K562 (cell line): ENCODE measurements around the gene UBR4. TPM values are rescaled to one million over a fixed set of nuclear protein-coding genes. Genes with fewer than 3 reads are reported as not detected.
A peak's percentile ranks its signal among the peaks of the same experiment; 100 is the strongest.

Experiments used
- BRF2 ChIP-seq: IDR thresholded peaks from 3 replicates; pipeline ENCODE4 v1.6.1; 2011; ENCODE audit warnings: borderline replicate concordance, mild to moderate bottlenecking; ENCODE audit not compliant: insufficient read length, insufficient read depth
- CBX1 ChIP-seq: sonication (generic); IDR thresholded peaks from 2 replicates; pipeline ENCODE4 v1.6.1; 2016; ENCODE audit warnings: antibody characterized with exemption, low read depth, mild to moderate bottlenecking
- CBX5 ChIP-seq: IDR thresholded peaks from 2 replicates; pipeline ENCODE4 v1.6.1; 2014; ENCODE audit warnings: low read depth, borderline replicate concordance
- FOXP1 ChIP-seq: sonication (generic); formaldehyde crosslinking; IDR thresholded peaks from 2 replicates; pipeline ENCODE4 v1.8.0; 2022; ENCODE audit warnings: mild to moderate bottlenecking, missing genetic modification reagents
- HBP1 ChIP-seq: fragments of 450-650 bp; formaldehyde crosslinking; IDR thresholded peaks from 2 replicates; pipeline ENCODE4 v1.4.0; 2022; ENCODE audit warnings: missing genetic modification characterization
- HDAC3 ChIP-seq: fragments of 450-650 bp; IDR thresholded peaks from 2 replicates; pipeline ENCODE4 v1.6.1; 2018; ENCODE audit warnings: borderline replicate concordance, mild to moderate bottlenecking, moderate library complexity; ENCODE audit not compliant: partially characterized antibody
- HMG20A ChIP-seq: fragments of 450-650 bp; formaldehyde crosslinking; conservative IDR thresholded peaks from 2 replicates; pipeline ENCODE4 v1.4.0; 2020; ENCODE audit warnings: mild to moderate bottlenecking, mixed read lengths
- MEF2A ChIP-seq: IDR thresholded peaks from 2 replicates; pipeline ENCODE4 v1.6.1; 2011; ENCODE audit warnings: low read depth, mild to moderate bottlenecking, low read length, moderate library complexity; ENCODE audit not compliant: control insufficient read depth
- NCOA1 ChIP-seq: fragments of 450-650 bp; IDR thresholded peaks from 2 replicates; pipeline ENCODE4 v1.6.1; 2016; ENCODE audit warnings: low read depth
- NFATC3 ChIP-seq: fragments of 450-650 bp; IDR thresholded peaks from 2 replicates; pipeline ENCODE4 v1.6.1; 2017; ENCODE audit warnings: mild to moderate bottlenecking
- NUFIP1 ChIP-seq: fragments of 450-650 bp; IDR thresholded peaks from 2 replicates; pipeline ENCODE4 v1.6.1; 2018; ENCODE audit not compliant: partially characterized antibody
- POLR3G ChIP-seq: IDR thresholded peaks from 2 replicates; pipeline ENCODE4 v1.6.1; 2011; ENCODE audit not compliant: insufficient read length, insufficient replicate concordance; ENCODE audit errors: extremely low read depth
- RBM39 ChIP-seq: fragments of 200-400 bp; formaldehyde crosslinking; optimal IDR thresholded peaks from 2 replicates; pipeline ENCODE3; 2018; ENCODE audit warnings: low read depth, low read length
- XRCC3 ChIP-seq: fragments of 450-650 bp; IDR thresholded peaks from 2 replicates; pipeline ENCODE4 v1.6.1; 2017; ENCODE audit warnings: mild to moderate bottlenecking, moderate library complexity
- YY1 ChIP-seq, 3 experiments: IDR thresholded peaks; 2 replicates each; pipeline ENCODE4 v1.6.1; 2011; ENCODE audit warnings: low read length in 2 of 3, mild to moderate bottlenecking in 2 of 3, moderate library complexity in 2 of 3, borderline replicate concordance in 1 of 3, control low read depth in 1 of 3, low read depth in 1 of 3; ENCODE audit not compliant: insufficient read depth in 3 of 3, insufficient replicate concordance in 2 of 3, control insufficient read depth in 1 of 3, insufficient read length in 1 of 3; ENCODE audit errors: extremely low read depth in 1 of 3
- ZKSCAN1 ChIP-seq: fragments of 150-350 bp; IDR thresholded peaks from 2 replicates; pipeline ENCODE4 v1.6.1; 2016; ENCODE audit warnings: low read depth, low read length
- ZNF23 ChIP-seq: fragments of 250-450 bp; sonication (Bioruptor Pico); IDR thresholded peaks from 2 replicates; pipeline ENCODE4 v1.4.0; 2020; ENCODE audit warnings: mild to moderate bottlenecking
- ZNF764 ChIP-seq: fragments of 250-450 bp; sonication (Bioruptor Pico); IDR thresholded peaks from 2 replicates; pipeline ENCODE4 v1.4.0; 2020; ENCODE audit warnings: low read depth, mild to moderate bottlenecking, moderate library complexity
- polyA plus RNA-seq, 8 experiments: library from polyadenylated mRNA; depleted of rRNA in 4 of 8; stranded (reverse) in 5 of 8; unstranded in 3 of 8; fragments of >200 nt; fragmentation: Nextera tagmentation in 2 of 8; fragmentation: Illumina TruSeq in 1 of 8; extraction: Ambion mirVana in 2 of 8; extraction: Trizol in 1 of 8; gene quantifications; 2 replicates each; pipeline versions ENCODE4 v1.2.1 to v1.2.3, GENCODE V29; 2011 to 2014; ENCODE audit warnings: inconsistent platforms in 1 of 8, missing spikeins in 1 of 8
- total RNA-seq, 7 experiments: library from RNA; depleted of rRNA in 6 of 7; stranded (reverse); fragments of >200 nt in 6 of 7; fragmentation: Illumina TruSeq in 2 of 7; extraction: Trizol in 2 of 7; gene quantifications; 2 replicates each; pipeline versions ENCODE4 v1.2.1 to v1.2.3, GENCODE V29; 2011 to 2021; ENCODE audit warnings: low replicate concordance in 1 of 7
- TF ChIP-seq, protein P1 (sequence below): IDR thresholded peaks from 2 replicates; pipeline ENCODE4 v1.6.1; 2014; ENCODE audit warnings: antibody characterized with exemption
- TF ChIP-seq, protein P2 (sequence below): fragments of 450-650 bp; IDR thresholded peaks from 2 replicates; pipeline ENCODE4 v1.6.1; 2017; ENCODE audit warnings: antibody characterized with exemption, mild to moderate bottlenecking

The UBR4 gene
- total and polyA plus RNA-seq, 9 of the 15 experiments (the other 6 are each of a cell fraction or from before 2014, with no cell fraction given): 55.4 to 277 (median 123) TPM

DNA sequence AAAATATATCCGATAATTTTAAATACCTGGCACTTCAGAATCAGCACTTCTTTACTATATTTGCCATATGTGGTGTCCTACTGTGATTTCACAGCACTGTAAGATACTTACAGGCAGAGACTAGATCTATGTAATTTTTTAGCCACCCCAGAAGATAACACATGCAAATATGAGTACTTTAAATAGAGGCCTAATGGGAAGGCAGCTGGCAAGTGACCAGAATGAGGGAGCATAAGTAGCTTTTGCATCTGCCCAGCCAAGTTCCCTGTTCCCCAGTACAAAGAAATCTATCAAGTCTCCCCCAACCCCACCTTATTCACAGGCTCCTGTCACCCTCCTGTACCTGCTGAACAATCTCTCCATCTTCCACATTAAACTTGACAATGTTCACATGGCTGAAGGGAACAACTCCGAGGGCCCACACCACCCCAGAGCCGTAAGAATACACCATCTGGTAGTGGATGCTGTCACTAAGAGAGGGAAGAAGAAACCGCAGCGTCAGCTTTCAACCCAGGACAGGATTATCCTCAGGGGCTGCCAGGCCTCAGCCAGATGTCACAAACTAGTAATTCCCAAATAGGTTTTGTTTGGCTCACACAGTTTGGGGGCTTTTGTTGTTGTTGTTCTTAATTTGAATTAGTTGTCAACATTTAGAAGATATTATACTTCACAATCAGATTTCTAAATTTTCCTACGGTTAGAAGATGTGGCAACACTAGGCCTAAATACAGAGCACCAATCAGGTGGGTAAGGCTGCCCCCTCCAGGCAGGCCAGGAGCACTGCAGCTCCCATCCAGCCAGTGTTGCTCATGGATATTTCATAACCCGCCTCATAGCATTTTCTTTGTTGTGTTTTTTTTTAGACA lies 30.8 kb upstream of the UBR4 start (continued):
- TF ChIP-seq POLR3G (no peak), HDAC3 (no peak), YY1 (IDR thresholded peaks at IDR 0.05; ENCODE audit: borderline replicate concordance in 1 of 3, control insufficient read depth in 1 of 3, extremely low read depth in 1 of 3, insufficient read depth in 3 of 3, insufficient read length in 1 of 3, insufficient replicate concordance in 2 of 3, low read depth in 1 of 3, low read length in 2 of 3) (no peak), CBX5 (no peak), FOXP1 (CRISPR knock-in tag) (no peak), CBX1 (no peak), NUFIP1 (no peak), ZNF764 (0 out of 2 replicates have a peak, but pooled peaks have one; percentile 45), ZNF23 (CRISPR knock-in tag) (no peak), MEF2A (no peak), RBM39 (no peak), BRF2 (no peak), HBP1 (CRISPR knock-in tag) (no peak), XRCC3 (no peak), NCOA1 (no peak), NFATC3 (no peak), ZKSCAN1 (no peak), HMG20A (CRISPR knock-in tag) (no peak)
- TF ChIP-seq, protein P1, sequence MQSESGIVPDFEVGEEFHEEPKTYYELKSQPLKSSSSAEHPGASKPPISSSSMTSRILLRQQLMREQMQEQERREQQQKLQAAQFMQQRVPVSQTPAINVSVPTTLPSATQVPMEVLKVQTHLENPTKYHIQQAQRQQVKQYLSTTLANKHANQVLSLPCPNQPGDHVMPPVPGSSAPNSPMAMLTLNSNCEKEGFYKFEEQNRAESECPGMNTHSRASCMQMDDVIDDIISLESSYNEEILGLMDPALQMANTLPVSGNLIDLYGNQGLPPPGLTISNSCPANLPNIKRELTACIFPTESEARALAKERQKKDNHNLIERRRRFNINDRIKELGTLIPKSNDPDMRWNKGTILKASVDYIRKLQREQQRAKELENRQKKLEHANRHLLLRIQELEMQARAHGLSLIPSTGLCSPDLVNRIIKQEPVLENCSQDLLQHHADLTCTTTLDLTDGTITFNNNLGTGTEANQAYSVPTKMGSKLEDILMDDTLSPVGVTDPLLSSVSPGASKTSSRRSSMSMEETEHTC: no peak
- TF ChIP-seq, protein P2, sequence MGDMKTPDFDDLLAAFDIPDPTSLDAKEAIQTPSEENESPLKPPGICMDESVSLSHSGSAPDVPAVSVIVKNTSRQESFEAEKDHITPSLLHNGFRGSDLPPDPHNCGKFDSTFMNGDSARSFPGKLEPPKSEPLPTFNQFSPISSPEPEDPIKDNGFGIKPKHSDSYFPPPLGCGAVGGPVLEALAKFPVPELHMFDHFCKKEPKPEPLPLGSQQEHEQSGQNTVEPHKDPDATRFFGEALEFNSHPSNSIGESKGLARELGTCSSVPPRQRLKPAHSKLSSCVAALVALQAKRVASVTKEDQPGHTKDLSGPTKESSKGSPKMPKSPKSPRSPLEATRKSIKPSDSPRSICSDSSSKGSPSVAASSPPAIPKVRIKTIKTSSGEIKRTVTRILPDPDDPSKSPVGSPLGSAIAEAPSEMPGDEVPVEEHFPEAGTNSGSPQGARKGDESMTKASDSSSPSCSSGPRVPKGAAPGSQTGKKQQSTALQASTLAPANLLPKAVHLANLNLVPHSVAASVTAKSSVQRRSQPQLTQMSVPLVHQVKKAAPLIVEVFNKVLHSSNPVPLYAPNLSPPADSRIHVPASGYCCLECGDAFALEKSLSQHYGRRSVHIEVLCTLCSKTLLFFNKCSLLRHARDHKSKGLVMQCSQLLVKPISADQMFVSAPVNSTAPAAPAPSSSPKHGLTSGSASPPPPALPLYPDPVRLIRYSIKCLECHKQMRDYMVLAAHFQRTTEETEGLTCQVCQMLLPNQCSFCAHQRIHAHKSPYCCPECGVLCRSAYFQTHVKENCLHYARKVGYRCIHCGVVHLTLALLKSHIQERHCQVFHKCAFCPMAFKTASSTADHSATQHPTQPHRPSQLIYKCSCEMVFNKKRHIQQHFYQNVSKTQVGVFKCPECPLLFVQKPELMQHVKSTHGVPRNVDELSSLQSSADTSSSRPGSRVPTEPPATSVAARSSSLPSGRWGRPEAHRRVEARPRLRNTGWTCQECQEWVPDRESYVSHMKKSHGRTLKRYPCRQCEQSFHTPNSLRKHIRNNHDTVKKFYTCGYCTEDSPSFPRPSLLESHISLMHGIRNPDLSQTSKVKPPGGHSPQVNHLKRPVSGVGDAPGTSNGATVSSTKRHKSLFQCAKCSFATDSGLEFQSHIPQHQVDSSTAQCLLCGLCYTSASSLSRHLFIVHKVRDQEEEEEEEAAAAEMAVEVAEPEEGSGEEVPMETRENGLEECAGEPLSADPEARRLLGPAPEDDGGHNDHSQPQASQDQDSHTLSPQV: no peak
